CD8-positive, alpha-beta memory T cell (primary cell): ENCODE results near the gene KCNB1. TPM values are rescaled to one million over a fixed set of nuclear protein-coding genes. Genes with fewer than 3 reads are reported as not detected.

Source experiments
- CTCF ChIA-PET: fragments of 350-600 bp; sonication (Branson Sonifier 250); formaldehyde crosslinking; loops from one replicate; lab custom pipeline; 2021; ENCODE audit warnings: antibody characterized with exemption; lab: Charles Lee
- POLR2A ChIA-PET: fragments of 350-600 bp; sonication (Branson Sonifier 250); formaldehyde crosslinking; loops from one replicate; lab custom pipeline; 2021; ENCODE audit warnings: antibody characterized with exemption; lab: Charles Lee
- DNase-seq, 5 donors: peaks; one replicate each; pipeline versions ENCODE4 v3.0.0 to v3.0.0-alpha.2; 2020 to 2022; ENCODE audit warnings: mixed read lengths in 1 of 5
- H3K27ac ChIP-seq: one replicate; pipeline ENCODE4 v1.7.0; 2013; ENCODE audit warnings: low read depth, mild to moderate bottlenecking, low read length, moderate library complexity
- H3K27me3 ChIP-seq: 2 replicates; pipeline ENCODE4 v1.7.0; 2013; ENCODE audit warnings: low read length, mild to moderate bottlenecking; ENCODE audit not compliant: insufficient read depth, poor library complexity, severe bottlenecking
- H3K36me3 ChIP-seq: 2 replicates; pipeline ENCODE4 v1.7.0; 2013; ENCODE audit warnings: mild to moderate bottlenecking, low read length, moderate library complexity; ENCODE audit not compliant: insufficient read depth
- H3K4me1 ChIP-seq: 2 replicates; pipeline ENCODE4 v1.7.0; 2013; ENCODE audit warnings: mild to moderate bottlenecking, low read length, moderate library complexity; ENCODE audit not compliant: insufficient read depth
- H3K4me3 ChIP-seq: 2 replicates; pipeline ENCODE4 v1.7.0; 2013; ENCODE audit warnings: mild to moderate bottlenecking, low read length
- H3K9me3 ChIP-seq: 2 replicates; pipeline ENCODE4 v1.7.0; 2013; ENCODE audit warnings: mild to moderate bottlenecking, low read length
- H3K27ac Mint-ChIP-seq, 8 donors: one replicate each; pipeline ENCODE4 v1.8.0; 2020 to 2021; ENCODE audit warnings: mixed read lengths in 8 of 8, mild to moderate bottlenecking in 6 of 8, inconsistent platforms in 3 of 8, moderate library complexity in 3 of 8
- H3K27me3 Mint-ChIP-seq, 2 donors: one replicate each; pipeline ENCODE4 v1.8.0; 2020 to 2021; ENCODE audit warnings: mixed read lengths in 2 of 2, mild to moderate bottlenecking in 1 of 2, moderate library complexity in 1 of 2
- H3K36me3 Mint-ChIP-seq, 3 donors: one replicate each; pipeline ENCODE4 v1.8.0; 2020 to 2021; ENCODE audit warnings: mixed read lengths in 3 of 3, inconsistent platforms in 1 of 3, mild to moderate bottlenecking in 1 of 3
- H3K4me1 Mint-ChIP-seq, 3 donors: one replicate each; pipeline ENCODE4 v1.8.0; 2020 to 2021; ENCODE audit warnings: mixed read lengths in 3 of 3, inconsistent platforms in 1 of 3, mild to moderate bottlenecking in 1 of 3
- H3K4me3 Mint-ChIP-seq, 7 donors: one replicate each; pipeline ENCODE4 v1.8.0; 2020 to 2021; ENCODE audit warnings: mixed read lengths in 7 of 7, mild to moderate bottlenecking in 6 of 7, moderate library complexity in 4 of 7, inconsistent platforms in 2 of 7
- H3K9me3 Mint-ChIP-seq, 5 donors: one replicate each; pipeline ENCODE4 v1.8.0; 2020 to 2022; ENCODE audit warnings: mixed read lengths in 5 of 5, mild to moderate bottlenecking in 3 of 5, moderate library complexity in 2 of 5, inconsistent platforms in 1 of 5
- polyA plus RNA-seq: library from polyadenylated mRNA; unstranded; fragments of 300-500 nt; fragmentation: Illumina TruSeq; gene quantifications from one replicate; pipeline ENCODE4 v1.2.3, GENCODE V29; 2021
- total RNA-seq, 2 experiments: library from RNA; stranded (reverse); gene quantifications; one replicate each; pipeline ENCODE4 v1.2.3, GENCODE V29; 2021

KCNB1 gene
- total and polyA plus RNA-seq, 3 experiments from 2014 or later, result 0.77 TPM; not detected in 2

- Mint-ChIP-seq H3K4me1 (no peaks in the 10 kb centered on the region), H3K27me3 (peaks cover 42 to 79% of the 10 kb centered on the region in 2 donors), H3K27ac (no peak overlapping the region), H3K36me3 (peaks cover 0 to 6% (median 0%) of the 10 kb centered on the region in 3 donors), H3K9me3 (peaks cover 0 to 2% (median 0%) of the 10 kb centered on the region in 5 donors), H3K4me3 (no peak overlapping the region)
- Histone ChIP-seq H3K9me3 (no peaks in the 10 kb centered on the region), H3K4me1 (no peaks in the 10 kb centered on the region), H3K4me3 (no peak overlapping the region), H3K27me3 (peaks cover 7% of the 10 kb centered on the region), H3K36me3 (no peaks in the 10 kb centered on the region), H3K27ac (no peak overlapping the region)
- DNase-seq, result no peak
- POLR2A ChIA-PET, result no interaction called here
- CTCF ChIA-PET, result no interaction called here
Measured at GRCh38 chr20:49477200-49477599, 5.3 kb downstream of the KCNB1 start.

DNA sequence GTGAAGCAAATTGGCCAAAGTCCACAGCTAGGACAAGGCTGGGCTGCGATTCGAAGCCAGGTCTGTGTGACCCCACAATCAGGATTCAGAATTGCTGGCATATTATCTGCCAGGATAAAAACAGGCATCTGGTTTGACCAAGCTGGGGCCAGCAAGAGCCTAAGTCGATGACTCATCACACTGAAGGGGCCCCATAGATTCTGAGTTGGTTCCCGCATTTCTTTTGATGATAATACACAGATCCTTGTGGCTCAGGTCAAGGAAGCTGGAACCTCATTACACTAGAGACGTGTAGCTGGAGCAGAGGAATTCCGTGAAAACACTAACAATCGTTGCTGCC lies 6.5 kb downstream of the KCNB1 start:
- Mint-ChIP-seq H3K9me3 (peaks cover 0 to 2% (median 0%) of the 10 kb centered on the region in 5 donors), H3K27ac (no peak overlapping the region), H3K4me3 (no peak overlapping the region), H3K4me1 (no peaks in the 10 kb centered on the region), H3K36me3 (peaks cover 0 to 6% (median 0%) of the 10 kb centered on the region in 3 donors), H3K27me3 (peaks cover 35 to 75% of the 10 kb centered on the region in 2 donors)
- no peak overlapping the region for H3K27ac ChIP-seq
- no peak overlapping the region for H3K4me3 ChIP-seq
- ChIA-PET POLR2A (no interaction called here), CTCF (interaction anchor here (2.0 kb wide), 1 partner anchor 9 kb away, joined by 8 read pairs; no protein-coding TSS in a partner anchor)
- H3K4me1 ChIP-seq, result no peaks in the 10 kb centered on the region
- H3K27me3 ChIP-seq, result peaks cover 11% of the 10 kb centered on the region
- DNase-seq, result no peak
- no peaks in the 10 kb centered on the region for H3K36me3 ChIP-seq
- H3K9me3 ChIP-seq, result no peaks in the 10 kb centered on the region

- no peaks in the 10 kb centered on the region for H3K36me3 ChIP-seq
- no peaks in the 10 kb centered on the region for H3K9me3 ChIP-seq
- Mint-ChIP-seq H3K27me3 (peaks cover 35 to 75% of the 10 kb centered on the region in 2 donors), H3K4me1 (no peaks in the 10 kb centered on the region), H3K27ac (no peak overlapping the region), H3K4me3 (no peak overlapping the region), H3K36me3 (peaks cover 0 to 6% (median 0%) of the 10 kb centered on the region in 3 donors), H3K9me3 (peaks cover 0 to 2% (median 0%) of the 10 kb centered on the region in 5 donors)
- H3K4me3 ChIP-seq, result no peak overlapping the region
- DNase-seq, result no peak
- no peaks in the 10 kb centered on the region for H3K4me1 ChIP-seq
- POLR2A ChIA-PET, result no interaction called here
- CTCF ChIA-PET, result interaction anchor here (2.0 kb wide), 1 partner anchor 9 kb away, joined by 8 read pairs; no protein-coding TSS in a partner anchor
- peaks cover 10% of the 10 kb centered on the region for H3K27me3 ChIP-seq
- H3K27ac ChIP-seq, result no peak overlapping the region
Measured at GRCh38 chr20:49475292-49476015, 7.0 kb downstream of the KCNB1 start.

- no peak overlapping the region for H3K4me3 ChIP-seq
- peaks cover 27 to 70% of the 10 kb centered on the region in 2 donors for H3K27me3 Mint-ChIP-seq
Measured at GRCh38 chr20:49471397-49471796, 11.1 kb downstream of the KCNB1 start.

GRCh38 chr20:49470922-49471321 lies 11.5 kb downstream of the KCNB1 start:
- no peaks in the 10 kb centered on the region for H3K4me1 ChIP-seq
- Mint-ChIP-seq H3K27me3 (peaks cover 23 to 65% of the 10 kb centered on the region in 2 donors), H3K4me1 (no peaks in the 10 kb centered on the region), H3K9me3 (no peaks in the 10 kb centered on the region), H3K27ac (no peak overlapping the region), H3K4me3 (no peak overlapping the region), H3K36me3 (no peaks in the 10 kb centered on the region)
- ChIA-PET POLR2A (no interaction called here), CTCF (no interaction called here)
- H3K27ac ChIP-seq, result no peak overlapping the region
- DNase-seq, result no peak
- no peaks in the 10 kb centered on the region for H3K36me3 ChIP-seq
- no peaks in the 10 kb centered on the region for H3K9me3 ChIP-seq
- no peak overlapping the region for H3K4me3 ChIP-seq
- H3K27me3 ChIP-seq, result peaks cover 9% of the 10 kb centered on the region

More at GRCh38 chr20:49471397-49471796, 11.1 kb downstream of the KCNB1 start:
- Mint-ChIP-seq H3K36me3 (no peaks in the 10 kb centered on the region), H3K9me3 (no peaks in the 10 kb centered on the region), H3K4me1 (no peaks in the 10 kb centered on the region), H3K27ac (no peak overlapping the region), H3K4me3 (no peak overlapping the region)
- no peaks in the 10 kb centered on the region for H3K9me3 ChIP-seq
- H3K27ac ChIP-seq, result no peak overlapping the region
- no peaks in the 10 kb centered on the region for H3K36me3 ChIP-seq
- ChIA-PET POLR2A (no interaction called here), CTCF (no interaction called here)
- no peak for DNase-seq
- H3K27me3 ChIP-seq, result peaks cover 9% of the 10 kb centered on the region
- no peaks in the 10 kb centered on the region for H3K4me1 ChIP-seq

- peaks cover 21 to 57% of the 10 kb centered on the region in 2 donors for H3K27me3 Mint-ChIP-seq
- DNase-seq, result no peak
Measured at GRCh38 chr20:49469060-49469459, 13.4 kb downstream of the KCNB1 start.

DNA sequence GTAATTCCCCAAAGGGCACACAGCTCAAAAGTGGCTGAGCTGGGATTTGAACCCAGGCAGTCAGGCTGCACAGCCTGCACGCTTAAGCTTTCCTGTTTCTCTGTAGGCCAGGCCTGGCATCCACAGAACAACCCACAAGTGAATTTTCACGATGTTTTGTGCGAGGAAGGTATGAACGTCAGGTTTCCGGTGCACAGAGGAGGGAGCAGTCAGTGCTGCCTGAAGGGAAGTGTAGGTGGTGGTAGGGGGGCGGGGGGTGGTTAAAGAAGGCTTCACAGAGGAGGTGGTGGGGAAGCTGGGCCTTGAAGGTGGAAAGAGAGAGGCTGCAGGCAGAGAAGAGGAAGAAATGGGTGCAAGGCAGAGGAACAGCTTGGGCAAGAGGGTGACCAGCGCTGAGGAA lies 14.1 kb downstream of the KCNB1 start:
- peaks cover 21 to 56% of the 10 kb centered on the region in 2 donors for H3K27me3 Mint-ChIP-seq
- ChIA-PET POLR2A (no interaction called here), CTCF (no interaction called here)
- Histone ChIP-seq H3K4me1 (no peaks in the 10 kb centered on the region), H3K36me3 (no peaks in the 10 kb centered on the region), H3K27me3 (peaks cover 9% of the 10 kb centered on the region), H3K4me3 (no peak overlapping the region), H3K27ac (no peak overlapping the region), H3K9me3 (no peaks in the 10 kb centered on the region)
- no peaks in the 10 kb centered on the region for H3K4me1 Mint-ChIP-seq
- H3K4me3 Mint-ChIP-seq, result no peak overlapping the region
- H3K36me3 Mint-ChIP-seq, result no peaks in the 10 kb centered on the region
- no peak for DNase-seq
- H3K27ac Mint-ChIP-seq, result no peak overlapping the region
- H3K9me3 Mint-ChIP-seq, result no peaks in the 10 kb centered on the region

More at GRCh38 chr20:49469060-49469459, 13.4 kb downstream of the KCNB1 start:
- Histone ChIP-seq H3K27me3 (peaks cover 9% of the 10 kb centered on the region), H3K9me3 (no peaks in the 10 kb centered on the region), H3K27ac (no peak overlapping the region), H3K4me1 (no peaks in the 10 kb centered on the region), H3K36me3 (no peaks in the 10 kb centered on the region), H3K4me3 (no peak overlapping the region)
- Mint-ChIP-seq H3K36me3 (no peaks in the 10 kb centered on the region), H3K9me3 (no peaks in the 10 kb centered on the region), H3K4me1 (no peaks in the 10 kb centered on the region), H3K4me3 (no peak overlapping the region), H3K27ac (no peak overlapping the region)
- CTCF ChIA-PET, result no interaction called here
- POLR2A ChIA-PET, result no interaction called here

DNA sequence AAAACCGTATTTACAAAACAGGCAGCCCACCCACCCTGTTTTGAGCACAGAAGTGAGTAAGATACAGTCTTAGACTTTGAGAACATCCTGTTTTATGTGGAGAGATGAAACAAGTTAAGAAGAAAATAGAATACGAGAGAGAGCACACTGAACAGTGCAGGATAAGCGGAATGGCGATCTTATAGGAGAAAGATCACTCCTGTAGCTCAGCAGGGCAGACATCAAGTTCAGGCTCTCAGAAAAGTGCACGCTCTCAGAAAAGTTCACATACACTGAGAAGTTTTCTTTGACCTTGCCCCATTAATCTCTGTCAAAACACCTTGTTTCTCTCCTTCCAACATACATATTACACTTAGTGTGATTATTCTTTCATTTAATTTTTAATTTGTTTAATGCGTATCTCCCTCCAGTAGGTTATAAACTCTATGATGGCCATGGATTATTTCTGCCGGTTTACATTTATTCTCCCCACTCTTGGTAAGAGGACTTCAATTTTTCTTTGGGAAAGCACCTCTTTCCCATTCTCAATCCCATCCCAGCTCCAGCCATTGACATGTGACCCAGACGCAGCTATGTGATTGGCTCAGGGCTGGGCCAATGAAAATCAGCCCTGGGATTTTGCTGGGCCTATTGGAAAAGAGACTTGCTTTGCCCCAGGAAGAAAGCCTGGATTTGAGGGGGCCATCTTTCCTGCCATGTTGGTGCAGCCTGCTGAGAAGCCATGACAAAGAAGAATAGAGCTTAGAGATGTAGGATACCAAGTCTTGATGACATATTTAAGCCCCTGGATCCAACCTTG lies 16.2 kb downstream of the KCNB1 start:
- H3K4me1 Mint-ChIP-seq, result no peaks in the 10 kb centered on the region
- H3K9me3 ChIP-seq, result no peaks in the 10 kb centered on the region
- H3K27ac Mint-ChIP-seq, result no peak overlapping the region
- peak overlapping the region in 1 of 7 donors; percentile 18 for H3K4me3 Mint-ChIP-seq
- H3K4me3 ChIP-seq, result no peak overlapping the region
- no peak for DNase-seq
- no peaks in the 10 kb centered on the region for H3K4me1 ChIP-seq
- H3K27ac ChIP-seq, result no peak overlapping the region
- peaks cover 23 to 61% of the 10 kb centered on the region in 2 donors for H3K27me3 Mint-ChIP-seq
- no peaks in the 10 kb centered on the region for H3K36me3 ChIP-seq
- no peaks in the 10 kb centered on the region for H3K9me3 Mint-ChIP-seq
- H3K27me3 ChIP-seq, result peaks cover 6% of the 10 kb centered on the region
- CTCF ChIA-PET, result no interaction called here
- POLR2A ChIA-PET, result no interaction called here
- H3K36me3 Mint-ChIP-seq, result no peaks in the 10 kb centered on the region
